Adrenal gland (tissue), 12 donors: Measurements from ENCODE around the gene SPPL2B. TPM values are rescaled to one million over a fixed set of nuclear protein-coding genes. Genes with fewer than 3 reads are reported as not detected.
"Not testable (repeated sequence)": the region's sequence is repeated elsewhere in the genome, so short reads cannot be mapped to it uniquely, and the experiment has no call there.

Experiments
- DNase-seq, 7 donors: peaks; one replicate each; pipeline ENCODE4 v3.0.0-alpha.2; 2019 to 2020
- H3K27ac ChIP-seq, 5 donors: fragments of 200-600 bp; sonication (generic) in 4 of 5; 1 replicate in 3 of 5; 2 replicates in 2 of 5; pipeline versions ENCODE4 v1.5.1 to v1.8.0; 2016 to 2020; ENCODE audit warnings: mild to moderate bottlenecking in 1 of 5
- H3K27me3 ChIP-seq: fragments of 200-600 bp; 2 replicates; pipeline ENCODE4 v1.8.0; 2021
- H3K36me3 ChIP-seq, 2 donors: fragments of 200-600 bp; replicated peaks in 1 of 2; 1 replicate in 1 of 2; 2 replicates in 1 of 2; pipeline versions ENCODE4 v1.5.1 to v1.8.0; 2018 to 2022
- H3K4me1 ChIP-seq, 2 donors: fragments of 200-600 bp; replicated peaks in 1 of 2; 1 replicate in 1 of 2; 2 replicates in 1 of 2; pipeline versions ENCODE4 v1.5.1 to v1.8.0; 2018 to 2021
- H3K4me3 ChIP-seq, 4 donors: fragments of 200-600 bp; sonication (generic) in 3 of 4; one replicate each; pipeline ENCODE4 v1.5.1; 2016 to 2018
- H3K9me3 ChIP-seq, 3 donors: fragments of 200-600 bp; sonication (generic) in 1 of 3; replicated peaks in 1 of 3; 1 replicate in 2 of 3; 2 replicates in 1 of 3; pipeline versions ENCODE4 v1.5.1 to v1.8.0; 2016 to 2021
- CTCF ChIP-seq, 6 experiments: fragments of 450-650 bp in 4 of 6; fragments of 200-600 bp in 2 of 6; sonication (generic) in 1 of 6; IDR thresholded peaks; 1 replicate in 5 of 6; 2 replicates in 1 of 6; pipeline versions ENCODE4 v1.5.1 to v1.8.0; 2016 to 2021; ENCODE audit warnings: antibody characterized with exemption in 6 of 6, mild to moderate bottlenecking in 2 of 6, moderate library complexity in 1 of 6
- POLR2A ChIP-seq, 2 donors: fragments of 450-650 bp; IDR thresholded peaks; one replicate each; pipeline ENCODE4 v1.6.1; 2017; ENCODE audit warnings: antibody characterized with exemption in 2 of 2, mild to moderate bottlenecking in 2 of 2, moderate library complexity in 1 of 2
- WGBS, 4 donors: extraction: QIAGEN DNeasy Blood & Tissue Kit in 2 of 4; methylation state at CpG; one replicate each; pipeline versions ENCODE4 v1.1.5 to v1.1.7; 2013 to 2017; 5-methylcytosine and 5-hydroxymethylcytosine counted together
- intact Hi-C, 2 donors: fragments of 100-400 bp; cut with DNase I; formaldehyde crosslinking; loops; one replicate each; pipeline versions ENCODE4 v1.14.1 to v1.15.0; 2022 to 2023
- polyA plus RNA-seq, 3 donors: library from polyadenylated mRNA; stranded (reverse); fragments of 200-250 nt in 2 of 3; fragments of 350-450 nt in 1 of 3; fragmentation: Illumina TruSeq in 1 of 3; extraction: RNeasy Lipid Tissue Mini Kit (QIAGEN cat#74804) in 1 of 3; gene quantifications; one replicate each; pipeline ENCODE4 v1.2.3, GENCODE V29; 2013 to 2014
- total RNA-seq, 9 donors: library from RNA; depleted of rRNA in 4 of 9; stranded (reverse); fragments of >200 nt in 4 of 9; fragments of 120-200 nt in 1 of 9; fragmentation: NEBNext Ultra II Directional in 1 of 9; extraction: Animal tissue kit (Norgen Biotek cat#: 25700) in 1 of 9; gene quantifications; one replicate each; pipeline versions ENCODE4 v1.1.0 to v1.2.4, GENCODE V29; 2013 to 2023
- donor health status: healthy with polysubstance abuse.
- donor health status: Bipolar disorder and iron deficiency.
- donor health status: DM: yes; HTN: yes; CAD: no.
- donor health status: DM: no; HTN: no; CAD: no.
- donor health status: DM: no; HTN: no; CAD: no.
- donor health status: DM: yes; HTN: yes; CAD: no.

SPPL2B gene
- total and polyA plus RNA-seq, 12 donors, result 3.9 to 208 (median 31.6) TPM

GRCh38 chr19:2394442-2395292 is 66.2 kb downstream of the SPPL2B start:
- no peak for TF ChIP-seq POLR2A (IDR thresholded peaks at IDR 0.05)
- TF ChIP-seq CTCF (IDR thresholded peaks at IDR 0.05), result no peak
- WGBS, 4 donors, result 63 to 70% (median 67%) methylated on average over 27 of the region's 27 CpGs
- intact Hi-C loops, result loop anchor here in 1 of 2 donors (5.0 kb wide), 2 partner anchors 117 to 237 kb away; no protein-coding TSS in a partner anchor

GRCh38 chr19:2395293-2395829 is 66.9 kb downstream of the SPPL2B start:
- H3K4me3 ChIP-seq, H3K27ac ChIP-seq, H3K9me3 ChIP-seq, H3K36me3 ChIP-seq, intact Hi-C loops, H3K27me3 ChIP-seq, DNase-seq, H3K4me1 ChIP-seq: not testable (repeated sequence)
- 88 to 94% (median 92%) methylated on average over 15 to 18 of the region's 18 CpGs for WGBS, 4 donors

More at GRCh38 chr19:2394442-2395292, 66.2 kb downstream of the SPPL2B start:
- no peak overlapping the region for H3K27ac ChIP-seq
- no peaks in the 10 kb centered on the region for H3K9me3 ChIP-seq
- peaks cover 3% of the 10 kb centered on the region for H3K27me3 ChIP-seq
- H3K4me1 ChIP-seq, result no peaks in the 10 kb centered on the region
- H3K4me3 ChIP-seq, result no peak overlapping the region
- no peak for DNase-seq
- no peaks in the 10 kb centered on the region for H3K36me3 ChIP-seq

- H3K27me3 ChIP-seq, H3K36me3 ChIP-seq, H3K4me3 ChIP-seq, DNase-seq, H3K27ac ChIP-seq, intact Hi-C loops, H3K4me1 ChIP-seq, H3K9me3 ChIP-seq: not testable (repeated sequence)
- 81 to 94% (median 86%) methylated on average over 7 of the region's 7 CpGs for WGBS, 4 donors
Measured at GRCh38 chr19:2397173-2397572, 68.7 kb downstream of the SPPL2B start.

- Histone ChIP-seq H3K27ac (no peak overlapping the region), H3K4me1 (no peaks in the 10 kb centered on the region), H3K27me3 (peaks cover 3% of the 10 kb centered on the region), H3K36me3 (no peaks in the 10 kb centered on the region), H3K9me3 (no peaks in the 10 kb centered on the region), H3K4me3 (no peak overlapping the region)
- TF ChIP-seq CTCF (IDR thresholded peaks at IDR 0.05) (no peak), POLR2A (IDR thresholded peaks at IDR 0.05) (no peak)
- 82 to 85% (median 84%) methylated on average over 7 to 14 of the region's 14 CpGs for WGBS, 4 donors
- DNase-seq, result no peak
- intact Hi-C loops, result no loop called here
Measured at GRCh38 chr19:2398735-2399305, 70.3 kb downstream of the SPPL2B start.

- Histone ChIP-seq H3K9me3 (no peaks in the 10 kb centered on the region), H3K4me1 (no peaks in the 10 kb centered on the region), H3K27me3 (peaks cover 3% of the 10 kb centered on the region), H3K36me3 (no peaks in the 10 kb centered on the region), H3K4me3 (no peak overlapping the region), H3K27ac (no peak overlapping the region)
- no peak for DNase-seq
- TF ChIP-seq CTCF (IDR thresholded peaks at IDR 0.05) (no peak), POLR2A (IDR thresholded peaks at IDR 0.05) (no peak)
- intact Hi-C loops, result no loop called here
- WGBS, 4 donors, result 82 to 95% (median 91%) methylated on average over 4 of the region's 4 CpGs
Measured at GRCh38 chr19:2399582-2399981, 71.1 kb downstream of the SPPL2B start.
